ENCODE results near the gene RGS17. TPM values are rescaled to one million over a fixed set of nuclear protein-coding genes. Genes with fewer than 3 reads are reported as not detected.

The RGS17 gene
- total RNA-seq, 1 experiment from 2014 or later, result 3.2 TPM

GRCh38 chr6:153013438-153013837 is 117.6 kb downstream of the RGS17 start:
- no peak overlapping the region for H3K27ac Mint-ChIP-seq
- Histone ChIP-seq H3K27ac (ENCODE audit: insufficient read length, low read depth, low read length) (no peak overlapping the region), H2BK15ac (ENCODE audit: low read depth, low read length) (no peak overlapping the region), H3K18ac (ENCODE audit: insufficient read length, low read depth, low read length) (no peak overlapping the region), H2BK120ac (ENCODE audit: low read depth, low read length, poor library complexity, severe bottlenecking) (no peak overlapping the region), H3K27me3 (ENCODE audit: insufficient read depth, low read length) (no peaks in the 10 kb centered on the region), H2BK20ac (ENCODE audit: low read depth, low read length, poor library complexity, severe bottlenecking) (no peak overlapping the region), H3K4ac (ENCODE audit: low read depth, low read length) (no peak overlapping the region), H3K23ac (ENCODE audit: insufficient read length, low read depth, low read length) (no peak overlapping the region), H4K5ac (ENCODE audit: insufficient read length, low read depth, low read length) (no peak overlapping the region), H2BK5ac (ENCODE audit: insufficient read length, low read length) (no peak overlapping the region), H2BK12ac (ENCODE audit: insufficient read length, low read depth, low read length) (no peak overlapping the region), H3K9me3 (ENCODE audit: control insufficient read depth, low read depth, low read length) (no peaks in the 10 kb centered on the region), H2AFZ (ENCODE audit: low read length) (no peak overlapping the region), H4K8ac (replicated peaks; ENCODE audit: insufficient read length, low read depth, low read length) (no peak overlapping the region), H3K9ac (ENCODE audit: extremely low read depth, insufficient read length, low read length) (no peak overlapping the region), H3K79me2 (ENCODE audit: insufficient read depth, low read length) (no peaks in the 10 kb centered on the region), H4K91ac (ENCODE audit: insufficient read length, low read depth, low read length) (no peak overlapping the region), H4K20me1 (ENCODE audit: control insufficient read depth, insufficient read depth, insufficient read length) (no peaks in the 10 kb centered on the region), H3K4me1 (ENCODE audit: insufficient read depth, low read length) (no peaks in the 10 kb centered on the region), H3K79me1 (ENCODE audit: insufficient read depth, low read depth, low read length, poor library complexity, severe bottlenecking) (no peaks in the 10 kb centered on the region), H3K23me2 (ENCODE audit: insufficient read length, low read depth, low read length, poor library complexity, severe bottlenecking) (no peaks in the 10 kb centered on the region), H2AK5ac (ENCODE audit: insufficient read length, low read length) (no peak overlapping the region), H3K4me2 (ENCODE audit: insufficient read depth, insufficient read length, low read length) (no peak overlapping the region), H3T11ph (ENCODE audit: low read length) (no peak overlapping the region), H3K14ac (ENCODE audit: insufficient read depth, low read length) (no peak overlapping the region), H3K56ac (ENCODE audit: insufficient read length, low read depth, low read length) (no peak overlapping the region)
- no peaks in the 10 kb centered on the region for H3K9me3 Mint-ChIP-seq
- H3K36me3 Mint-ChIP-seq (ENCODE audit: insufficient read depth in 1 of 3, low read depth in 3 of 3), result no peaks in the 10 kb centered on the region
- H3K4me1 Mint-ChIP-seq, result no peaks in the 10 kb centered on the region; a peak in 1 of 4 replicates
- no CpG with 5 or more reads among the region's 2 CpGs for WGBS (ENCODE audit: extremely low coverage, insufficient read length, low lambda C conversion rate)
- no peak overlapping the region for H3K4me3 Mint-ChIP-seq
- H3K27me3 Mint-ChIP-seq (ENCODE audit: low read depth), result no peaks in the 10 kb centered on the region
- no peak for DNase-seq
- TF ChIP-seq CTCF (conservative IDR thresholded peaks at IDR 0.05), result no peak
